Memory B cell (primary cell): ENCODE data around the gene AGPAT2.

Source experiments
- ATAC-seq: fragments of 150-1000 bp; cut with Tn5 transposase; 2 replicates; pipeline ENCODE4 v1.10.0; 2021; ENCODE audit warnings: low read depth, mild to moderate bottlenecking, moderate library complexity
- DNase-seq, 2 donors: peaks; one replicate each; pipeline ENCODE4 v3.0.0; 2022; ENCODE audit warnings: low spot score in 2 of 2
- H3K27ac Mint-ChIP-seq: one replicate; pipeline ENCODE4 v1.8.0; 2022; ENCODE audit warnings: mild to moderate bottlenecking, moderate library complexity, mixed read lengths
- H3K27me3 Mint-ChIP-seq: one replicate; pipeline ENCODE4 v1.8.0; 2022; ENCODE audit warnings: mixed read lengths
- H3K36me3 Mint-ChIP-seq: one replicate; pipeline ENCODE4 v1.8.0; 2022; ENCODE audit warnings: mild to moderate bottlenecking, mixed read lengths
- H3K4me1 Mint-ChIP-seq: one replicate; pipeline ENCODE4 v1.8.0; 2022; ENCODE audit warnings: mixed read lengths
- H3K4me3 Mint-ChIP-seq: one replicate; pipeline ENCODE4 v1.8.0; 2022; ENCODE audit warnings: mild to moderate bottlenecking, moderate library complexity, mixed read lengths
- H3K9me3 Mint-ChIP-seq: one replicate; pipeline ENCODE4 v1.8.0; 2022; ENCODE audit warnings: mixed read lengths

Gene AGPAT2

DNA sequence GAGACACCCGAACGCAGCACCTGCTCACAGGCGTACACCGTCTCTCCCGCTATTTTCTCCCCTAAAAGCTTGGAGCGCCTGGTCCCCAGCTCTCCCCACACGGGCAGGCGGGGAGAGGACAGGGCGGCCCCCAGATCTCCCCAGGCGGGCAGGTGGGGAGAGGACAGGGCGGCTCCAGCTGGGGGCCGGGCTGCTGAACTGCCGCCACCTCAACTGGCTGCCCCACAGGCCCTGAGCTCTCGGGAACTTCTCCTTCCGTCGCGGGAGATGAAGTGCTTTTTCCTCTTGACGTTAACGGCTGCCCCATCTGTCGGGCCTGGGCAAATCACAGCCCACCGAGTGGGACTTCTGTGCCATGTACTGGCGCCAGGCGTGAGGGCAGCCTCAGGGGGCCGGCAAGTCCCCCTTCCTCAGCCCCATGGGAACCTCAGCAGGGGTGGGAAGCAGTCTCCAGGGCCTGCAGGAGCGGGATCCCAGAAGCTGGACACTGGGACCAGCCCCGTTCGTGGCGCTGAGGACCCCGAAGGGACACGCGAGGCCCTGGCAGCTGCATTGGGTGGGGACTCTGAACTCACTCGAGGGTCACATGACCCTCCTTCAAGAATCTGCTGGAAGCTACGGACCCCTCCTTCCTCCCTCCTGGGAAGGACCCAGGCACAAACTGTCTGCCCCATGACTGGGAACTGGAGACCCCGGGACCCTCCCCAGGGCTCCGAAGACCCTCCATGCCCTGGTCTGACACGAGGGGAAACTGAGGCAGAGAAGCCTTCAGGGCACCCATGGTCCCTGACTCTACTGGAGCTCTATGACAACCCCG lies 30.3 kb downstream of the AGPAT2 start:
- peak; percentile 27 for ATAC-seq
- peak in 1 of 2 donors; percentile 35 for DNase-seq
- Mint-ChIP-seq H3K9me3 (no peaks in the 10 kb centered on the region), H3K4me3 (peak overlapping the region; percentile 41), H3K4me1 (peaks cover 9% of the 10 kb centered on the region), H3K27me3 (peaks cover 19% of the 10 kb centered on the region), H3K36me3 (no peaks in the 10 kb centered on the region), H3K27ac (no peak overlapping the region)

DNA sequence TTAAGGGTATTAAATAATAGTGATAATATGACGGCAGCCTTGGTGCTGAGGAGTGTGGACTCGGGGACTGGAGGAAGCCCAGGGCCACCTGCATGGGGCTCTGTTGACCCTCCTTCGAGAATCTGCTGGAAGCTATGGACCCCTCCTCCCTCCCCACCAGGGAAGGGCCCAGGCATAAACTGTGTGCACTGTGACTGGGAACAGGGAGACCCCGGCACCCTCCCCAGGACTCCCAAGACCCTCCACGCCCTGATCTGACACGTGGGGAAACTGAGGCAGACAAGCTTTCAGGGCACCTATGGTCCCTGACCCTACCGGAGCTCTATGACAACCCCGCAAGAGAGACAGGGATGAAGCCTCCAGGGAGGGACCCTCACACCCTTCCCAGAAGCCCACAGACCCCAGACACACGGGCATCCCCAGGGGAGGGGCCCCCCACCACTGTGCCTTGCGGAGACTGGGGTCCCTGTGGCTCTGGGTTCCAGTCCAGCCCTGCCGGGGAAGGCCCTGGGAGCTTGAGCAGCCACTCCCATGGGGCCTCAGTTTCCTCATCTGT lies 31.0 kb downstream of the AGPAT2 start:
- Mint-ChIP-seq H3K4me1 (peaks cover 9% of the 10 kb centered on the region), H3K27me3 (peaks cover 19% of the 10 kb centered on the region), H3K9me3 (no peaks in the 10 kb centered on the region), H3K4me3 (no peak overlapping the region), H3K27ac (no peak overlapping the region), H3K36me3 (no peaks in the 10 kb centered on the region)
- no peak for DNase-seq
- ATAC-seq: no peak

GRCh38 chr9:136655536-136656182 lies 31.6 kb downstream of the AGPAT2 start:
- ATAC-seq (no peak), DNase-seq (no peak)
- H3K4me3 Mint-ChIP-seq: no peak overlapping the region
- H3K4me1 Mint-ChIP-seq: peaks cover 13% of the 10 kb centered on the region
- peaks cover 19% of the 10 kb centered on the region for H3K27me3 Mint-ChIP-seq
- no peak overlapping the region for H3K27ac Mint-ChIP-seq
- no peaks in the 10 kb centered on the region for H3K36me3 Mint-ChIP-seq
- H3K9me3 Mint-ChIP-seq: no peaks in the 10 kb centered on the region

DNA sequence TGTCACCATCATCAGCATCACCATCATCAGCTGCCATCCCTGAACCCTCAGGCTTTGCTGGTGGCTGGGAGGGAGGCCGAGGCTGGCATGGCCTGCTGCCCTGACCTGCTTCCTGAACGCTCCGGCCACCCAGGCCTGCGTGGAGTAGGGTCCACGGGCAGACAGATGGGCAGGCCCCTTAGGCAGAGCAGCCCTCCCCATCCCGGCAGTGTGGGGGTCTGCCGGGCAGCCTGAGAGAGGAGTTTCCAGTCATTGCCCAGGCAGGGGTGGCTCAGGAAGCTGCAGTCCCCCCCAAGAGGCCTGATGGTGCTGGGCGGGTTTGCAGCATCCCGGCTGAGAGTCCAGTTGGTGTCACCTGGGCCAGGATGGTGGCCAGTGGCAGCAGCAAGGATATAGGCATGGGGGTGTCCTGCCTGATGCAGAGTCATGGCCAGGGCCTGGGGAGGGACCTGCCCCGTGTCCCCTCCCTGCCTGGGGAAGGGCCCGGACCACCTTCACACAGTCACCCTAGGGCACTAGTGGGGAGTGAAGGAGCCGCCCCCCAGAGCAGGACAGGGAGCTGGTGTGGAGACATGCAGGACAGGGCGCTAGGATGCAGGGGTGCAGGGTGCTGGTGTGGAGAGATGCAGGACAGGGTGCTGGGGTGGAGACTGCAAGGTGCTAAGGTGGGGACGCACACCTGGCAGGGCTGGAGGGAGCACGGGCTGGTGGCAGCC lies 32.3 kb downstream of the AGPAT2 start:
- ATAC-seq (no peak), DNase-seq (no peak)
- Mint-ChIP-seq H3K4me3 (no peak overlapping the region), H3K36me3 (no peaks in the 10 kb centered on the region), H3K4me1 (peaks cover 14% of the 10 kb centered on the region), H3K27me3 (peaks cover 17% of the 10 kb centered on the region), H3K9me3 (no peaks in the 10 kb centered on the region), H3K27ac (no peak overlapping the region)

DNA sequence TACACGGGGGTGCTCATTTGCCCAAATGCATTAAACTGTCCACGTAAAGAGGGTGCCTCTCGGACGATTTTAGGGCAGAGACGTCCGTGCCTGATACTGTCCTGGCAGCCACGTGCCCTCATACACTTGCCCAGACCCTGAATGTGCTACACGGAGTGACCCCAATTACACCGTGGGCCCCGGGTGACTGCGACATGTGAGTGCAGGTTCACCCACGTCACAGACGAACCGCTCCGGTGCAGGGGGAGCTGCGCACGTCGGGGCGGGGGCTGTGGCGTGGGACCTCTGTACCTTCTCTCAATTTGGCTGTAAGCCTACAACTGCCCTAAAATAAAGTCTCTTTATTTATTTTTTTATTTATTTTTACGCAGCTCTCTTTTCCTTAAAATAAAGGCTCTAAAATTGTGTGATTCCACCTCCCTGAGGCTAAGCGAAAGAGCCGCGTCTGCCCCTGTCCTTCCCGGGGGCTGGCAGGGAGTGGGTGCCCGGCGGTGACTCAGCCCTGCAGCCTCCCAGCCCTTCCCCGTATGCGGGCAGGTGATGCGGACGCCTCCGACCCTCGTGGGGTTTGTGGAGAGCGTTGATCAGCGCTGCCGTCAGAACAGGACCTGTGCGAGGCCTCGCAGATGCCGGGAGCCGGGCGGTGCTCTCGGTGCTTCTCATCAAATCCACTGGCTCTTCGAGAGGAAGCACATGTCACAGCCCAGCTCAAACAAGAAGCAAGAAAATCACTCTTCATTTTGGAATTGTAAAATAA lies 33.8 kb downstream of the AGPAT2 start:
- no peak for DNase-seq
- H3K27me3 Mint-ChIP-seq: peaks cover 15% of the 10 kb centered on the region

DNA sequence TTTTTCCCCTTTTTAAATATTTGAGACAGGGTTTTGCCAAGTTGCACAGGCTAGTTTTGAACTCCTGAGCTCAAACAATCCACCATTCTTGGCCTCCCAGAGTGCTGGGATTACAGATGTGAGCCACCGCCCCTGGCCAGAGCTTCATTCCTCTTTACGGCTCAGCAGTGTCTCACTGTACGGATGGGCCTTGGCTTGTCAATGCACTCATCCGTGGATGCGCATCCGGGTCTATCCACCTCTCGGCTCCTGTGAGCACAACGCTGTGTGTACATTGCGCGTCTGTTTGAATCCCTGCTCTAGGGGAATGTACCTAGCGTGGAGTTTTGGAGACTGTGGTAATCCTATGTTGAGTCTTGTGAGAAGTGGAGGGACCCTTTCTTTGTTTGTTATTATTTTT lies 35.4 kb downstream of the AGPAT2 start:
- H3K4me3 Mint-ChIP-seq: no peak overlapping the region
- ATAC-seq (no peak), DNase-seq (no peak)
- H3K27me3 Mint-ChIP-seq: peaks cover 12% of the 10 kb centered on the region
- no peak overlapping the region for H3K27ac Mint-ChIP-seq
- no peaks in the 10 kb centered on the region for H3K9me3 Mint-ChIP-seq
- peaks cover 7% of the 10 kb centered on the region for H3K4me1 Mint-ChIP-seq
- no peaks in the 10 kb centered on the region for H3K36me3 Mint-ChIP-seq

More for the DNA sequence above, 33.8 kb downstream of the AGPAT2 start:
- H3K36me3 Mint-ChIP-seq: no peaks in the 10 kb centered on the region
- no peak for ATAC-seq
- peaks cover 11% of the 10 kb centered on the region for H3K4me1 Mint-ChIP-seq
- no peak overlapping the region for H3K27ac Mint-ChIP-seq
- no peak overlapping the region for H3K4me3 Mint-ChIP-seq
- no peaks in the 10 kb centered on the region for H3K9me3 Mint-ChIP-seq

DNA sequence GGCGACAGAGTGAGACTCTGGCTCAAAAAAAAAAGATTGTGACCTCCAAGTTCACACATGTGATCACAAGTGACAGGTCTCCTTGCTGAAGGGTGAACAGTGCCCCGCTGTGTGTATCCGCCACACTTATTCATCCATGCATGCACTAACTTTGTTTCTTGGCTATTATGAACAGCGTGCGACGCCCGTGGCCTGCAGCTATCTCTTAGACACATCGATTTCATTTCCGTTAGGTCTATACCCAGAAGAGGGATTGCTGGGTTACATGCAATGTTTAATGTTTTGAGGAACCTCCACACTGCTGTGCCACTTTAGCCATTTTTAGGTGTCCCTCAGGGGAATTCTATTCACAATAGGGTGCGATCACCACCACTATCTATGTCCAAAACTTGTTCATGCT lies 36.6 kb downstream of the AGPAT2 start:
- H3K27me3 Mint-ChIP-seq: peaks cover 13% of the 10 kb centered on the region
- DNase-seq (no peak), ATAC-seq (peak; percentile 81)
- H3K9me3 Mint-ChIP-seq: no peaks in the 10 kb centered on the region
- H3K4me1 Mint-ChIP-seq: peaks cover 7% of the 10 kb centered on the region
- H3K36me3 Mint-ChIP-seq: no peaks in the 10 kb centered on the region
- no peak overlapping the region for H3K27ac Mint-ChIP-seq
- H3K4me3 Mint-ChIP-seq: no peak overlapping the region

GRCh38 chr9:136650021-136650420 lies 37.2 kb downstream of the AGPAT2 start:
- ATAC-seq (no peak), DNase-seq (no peak)
- H3K4me1 Mint-ChIP-seq: peaks cover 7% of the 10 kb centered on the region
- no peaks in the 10 kb centered on the region for H3K9me3 Mint-ChIP-seq
- no peaks in the 10 kb centered on the region for H3K36me3 Mint-ChIP-seq
- H3K4me3 Mint-ChIP-seq: no peak overlapping the region
- H3K27me3 Mint-ChIP-seq: peaks cover 10% of the 10 kb centered on the region
- H3K27ac Mint-ChIP-seq: no peak overlapping the region

DNA sequence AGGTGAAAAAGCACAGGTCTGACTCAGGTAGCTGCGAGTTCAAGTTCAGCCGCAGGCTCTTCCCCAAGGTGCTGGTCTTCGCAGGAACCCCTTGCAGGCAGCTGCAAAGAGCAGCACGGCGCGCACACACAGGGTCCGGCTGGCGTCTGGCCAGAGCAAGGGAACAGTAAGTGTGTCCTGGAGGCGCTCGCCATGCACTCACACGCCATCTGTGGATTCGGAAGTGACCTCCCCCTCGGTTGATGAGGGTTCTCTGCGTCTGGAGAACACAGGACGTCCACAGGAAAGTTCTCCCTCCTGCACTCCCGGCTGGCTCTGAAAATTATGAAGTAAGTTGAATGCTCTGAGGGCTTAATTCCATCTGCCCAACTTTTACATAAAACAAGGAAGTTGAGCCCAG lies 38.5 kb downstream of the AGPAT2 start:
- ATAC-seq (no peak), DNase-seq (peak in 1 of 2 donors; percentile 10)
- H3K27ac Mint-ChIP-seq: no peak overlapping the region

GRCh38 chr9:136646827-136647711 lies 40.2 kb downstream of the AGPAT2 start:
- peaks cover 9% of the 10 kb centered on the region for H3K27me3 Mint-ChIP-seq
- peak in 1 of 2 donors; percentile 18 for DNase-seq
- H3K4me3 Mint-ChIP-seq: no peak overlapping the region
- no peak overlapping the region for H3K27ac Mint-ChIP-seq
- ATAC-seq: no peak
- peaks cover 11% of the 10 kb centered on the region for H3K4me1 Mint-ChIP-seq
- no peaks in the 10 kb centered on the region for H3K36me3 Mint-ChIP-seq
- no peaks in the 10 kb centered on the region for H3K9me3 Mint-ChIP-seq

More for the DNA sequence above, 38.5 kb downstream of the AGPAT2 start:
- Mint-ChIP-seq H3K4me3 (no peak overlapping the region), H3K27me3 (peaks cover 10% of the 10 kb centered on the region), H3K36me3 (no peaks in the 10 kb centered on the region), H3K9me3 (no peaks in the 10 kb centered on the region), H3K4me1 (peaks cover 10% of the 10 kb centered on the region)

GRCh38 chr9:136645903-136646754 lies 41.1 kb downstream of the AGPAT2 start:
- Mint-ChIP-seq H3K27ac (no peak overlapping the region), H3K4me3 (peak overlapping the region; percentile 47), H3K36me3 (no peaks in the 10 kb centered on the region), H3K9me3 (no peaks in the 10 kb centered on the region), H3K4me1 (peaks cover 11% of the 10 kb centered on the region), H3K27me3 (peaks cover 9% of the 10 kb centered on the region)
- DNase-seq (peak in 1 of 2 donors; percentile 32), ATAC-seq (no peak)

DNA sequence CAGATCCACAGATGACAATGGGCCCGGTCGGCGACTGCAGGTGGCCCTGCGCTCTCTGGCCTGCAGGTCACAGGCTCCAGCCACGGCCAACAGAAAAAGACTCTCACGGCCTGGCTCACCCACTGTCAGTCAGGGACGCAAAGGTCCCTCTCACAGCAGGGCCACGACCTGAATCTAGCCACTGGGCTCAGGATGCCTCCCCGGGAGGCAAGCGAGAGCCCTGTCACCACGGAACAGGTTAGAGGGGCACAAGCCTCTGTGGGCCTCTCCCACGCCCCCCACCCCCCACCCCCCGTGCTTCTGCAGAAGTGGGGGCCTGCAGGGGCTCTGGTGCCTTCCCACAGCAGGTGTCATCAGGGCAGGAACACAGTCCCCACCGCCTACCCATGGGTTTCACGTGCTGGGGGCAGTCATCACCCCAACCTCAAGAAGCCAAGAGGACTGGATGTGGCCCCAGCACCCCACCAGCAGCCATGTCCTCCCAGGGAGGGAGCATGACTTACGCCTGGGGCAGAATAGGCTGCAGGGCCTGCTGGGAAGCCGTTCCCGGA lies 41.8 kb downstream of the AGPAT2 start:
- Mint-ChIP-seq H3K4me3 (no peak overlapping the region), H3K36me3 (no peaks in the 10 kb centered on the region), H3K9me3 (no peaks in the 10 kb centered on the region), H3K27ac (no peak overlapping the region), H3K27me3 (peaks cover 9% of the 10 kb centered on the region), H3K4me1 (peaks cover 6% of the 10 kb centered on the region)
- ATAC-seq: no peak
- peak in 1 of 2 donors; percentile 18 for DNase-seq
